HG03064 (cell line): ENCODE results near the gene SEPTIN10.

Experiments
- ATAC-seq: cut with Tn5 transposase; IDR thresholded peaks from one replicate; pipeline ENCODE4 v1.9.1; 2021; ENCODE audit warnings: low read depth; ENCODE audit not compliant: unreplicated experiment

SEPTIN10 gene

DNA sequence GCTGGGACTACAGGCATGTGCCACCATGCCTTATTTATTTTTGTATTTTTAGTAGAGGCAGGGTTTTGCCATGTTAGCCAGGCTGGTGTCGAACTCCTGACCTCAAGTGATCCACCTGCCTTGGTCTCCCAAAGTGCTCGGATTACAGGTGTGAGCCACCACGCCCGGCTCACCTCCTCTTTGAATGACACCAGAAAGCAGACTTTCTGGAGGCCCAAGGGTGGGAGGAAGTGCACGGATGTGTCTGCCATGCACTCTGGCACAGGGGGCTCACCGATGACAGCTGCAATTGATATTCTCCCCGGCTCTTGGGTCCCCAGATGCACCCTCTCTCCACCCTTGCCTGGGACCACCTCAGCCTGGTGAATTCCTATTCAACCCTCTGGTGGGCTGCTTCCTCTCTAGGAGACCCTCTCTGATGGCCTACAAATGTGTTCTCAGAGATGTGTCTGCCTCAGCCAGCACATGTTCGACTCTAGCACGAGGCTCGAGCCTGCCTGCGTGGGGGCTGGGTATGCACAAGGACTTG lies 87.3 kb downstream of the SEPTIN10 start:
- no peak for ATAC-seq

- ATAC-seq: no peak
These were observed 87.9 kb downstream of the SEPTIN10 start for GRCh38 chr2:109525836-109526235.

GRCh38 chr2:109523536-109524361 lies 90.0 kb downstream of the SEPTIN10 start:
- no peak for ATAC-seq

DNA sequence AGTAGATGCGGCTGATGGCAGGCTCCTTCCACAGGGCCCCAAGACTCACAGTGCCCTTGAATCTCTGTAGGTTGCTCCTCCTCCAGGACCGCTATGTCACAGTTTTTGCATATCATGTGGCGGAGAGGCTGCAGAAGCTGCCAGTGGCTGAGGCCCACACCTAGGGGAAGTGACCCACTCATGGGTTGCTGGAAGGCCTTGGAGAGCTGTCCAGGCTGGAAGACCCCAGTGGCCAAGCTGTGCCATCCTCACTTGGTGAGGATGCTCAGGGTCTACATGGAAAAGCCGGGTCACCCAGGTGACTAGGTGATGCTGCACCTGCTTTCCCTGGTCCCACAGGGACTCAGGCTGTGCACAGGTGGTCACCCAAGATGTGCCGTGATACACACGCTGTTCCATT lies 90.6 kb downstream of the SEPTIN10 start:
- ATAC-seq: no peak

GRCh38 chr2:109522063-109522374 lies 91.7 kb downstream of the SEPTIN10 start:
- no peak for ATAC-seq

DNA sequence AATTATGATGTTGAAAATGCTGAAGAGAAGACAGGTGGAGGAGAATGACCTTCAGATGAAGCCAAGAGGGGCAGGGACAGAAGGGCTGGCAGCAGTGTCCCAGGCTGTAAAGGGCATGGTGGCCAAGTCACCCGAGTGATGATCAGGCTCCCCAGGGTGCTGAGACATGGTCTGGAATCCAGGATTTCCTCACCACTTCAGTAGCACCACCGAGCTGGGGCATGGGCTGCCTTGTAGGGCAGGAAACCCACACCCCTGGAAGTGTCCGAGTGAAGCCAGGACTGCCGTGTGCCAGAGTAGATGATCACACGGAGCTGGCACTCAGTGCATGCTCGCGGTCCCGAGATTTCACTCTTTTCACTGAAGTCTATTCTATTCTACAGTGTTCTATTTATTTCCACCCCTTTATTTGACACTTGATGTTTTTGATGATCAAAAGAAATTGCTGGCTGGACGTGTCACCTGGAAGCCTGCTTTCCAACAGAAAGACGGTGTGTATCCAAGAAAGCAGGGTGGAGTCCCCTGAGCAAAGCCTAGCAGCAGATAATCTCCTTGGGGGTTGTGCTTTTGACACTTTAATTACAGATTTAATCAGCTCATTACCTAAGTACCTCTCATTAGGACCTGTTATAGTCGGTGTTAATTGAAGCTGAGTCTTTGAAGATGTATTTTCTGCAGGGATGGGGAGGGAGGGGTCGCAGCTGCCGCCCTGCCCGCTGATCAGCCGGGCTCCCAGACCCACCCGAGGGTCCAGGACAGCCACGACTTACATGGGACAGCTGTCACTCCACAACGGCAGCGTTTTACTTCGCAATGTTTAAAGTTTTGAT lies 92.3 kb downstream of the SEPTIN10 start:
- no peak for ATAC-seq

DNA sequence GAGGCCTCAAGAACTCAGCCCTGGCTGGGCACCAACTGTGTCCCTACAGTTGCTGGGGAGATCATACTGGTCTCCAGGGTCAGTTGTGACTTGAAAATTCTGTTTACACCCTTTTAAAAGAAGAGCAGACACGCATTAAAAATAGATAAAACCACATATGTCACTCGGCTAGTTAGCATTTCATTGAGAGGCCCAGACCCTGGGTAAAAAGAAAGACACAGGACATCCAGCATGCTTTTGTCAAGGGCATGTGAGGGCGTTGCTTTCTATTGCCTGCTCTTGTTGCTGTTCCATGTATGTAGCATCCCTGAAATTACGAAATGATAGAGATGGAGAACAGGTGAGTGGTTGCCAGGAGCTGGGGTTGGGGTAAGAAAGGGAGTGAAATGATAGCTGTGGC lies 94.3 kb downstream of the SEPTIN10 start:
- ATAC-seq: no peak

DNA sequence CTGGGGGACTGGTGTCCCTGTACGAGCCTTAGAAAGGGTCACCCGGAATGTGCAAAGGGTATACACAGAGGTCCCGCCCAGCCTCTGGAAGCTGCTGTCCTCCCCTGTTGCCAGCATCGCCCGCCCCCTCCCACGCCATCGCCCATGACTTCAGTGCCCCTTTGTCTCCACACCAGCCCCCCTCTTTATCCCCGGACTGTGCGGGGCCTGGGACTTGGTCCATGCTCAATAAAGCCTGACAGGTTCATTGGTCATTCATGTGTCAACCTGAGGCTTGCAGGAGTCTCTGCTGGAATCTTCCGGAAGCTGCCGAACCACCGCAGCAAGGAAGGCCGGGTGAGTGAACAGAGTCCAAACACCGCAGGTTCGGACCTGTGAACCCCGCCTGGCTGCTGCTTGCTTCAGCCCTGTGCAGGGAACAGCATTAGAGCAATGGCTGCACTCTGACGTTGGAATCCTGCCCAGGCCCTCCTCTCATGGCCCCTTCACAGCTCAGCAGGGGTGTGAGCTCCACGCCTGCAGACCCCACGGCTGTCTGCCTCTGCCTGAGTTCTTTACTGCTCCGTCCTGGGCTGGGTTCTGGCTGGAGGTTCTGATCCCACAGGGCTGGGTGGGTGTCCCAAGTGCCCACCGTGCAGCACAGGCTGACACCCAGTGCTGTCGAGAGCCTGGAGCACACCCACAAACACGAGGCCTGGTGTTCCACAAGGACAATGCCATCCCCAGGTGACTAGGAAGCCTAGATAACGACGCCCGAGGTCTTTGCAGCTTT lies 96.5 kb downstream of the SEPTIN10 start:
- ATAC-seq: no peak

GRCh38 chr2:109516445-109517117 lies 97.2 kb downstream of the SEPTIN10 start:
- ATAC-seq: no peak

DNA sequence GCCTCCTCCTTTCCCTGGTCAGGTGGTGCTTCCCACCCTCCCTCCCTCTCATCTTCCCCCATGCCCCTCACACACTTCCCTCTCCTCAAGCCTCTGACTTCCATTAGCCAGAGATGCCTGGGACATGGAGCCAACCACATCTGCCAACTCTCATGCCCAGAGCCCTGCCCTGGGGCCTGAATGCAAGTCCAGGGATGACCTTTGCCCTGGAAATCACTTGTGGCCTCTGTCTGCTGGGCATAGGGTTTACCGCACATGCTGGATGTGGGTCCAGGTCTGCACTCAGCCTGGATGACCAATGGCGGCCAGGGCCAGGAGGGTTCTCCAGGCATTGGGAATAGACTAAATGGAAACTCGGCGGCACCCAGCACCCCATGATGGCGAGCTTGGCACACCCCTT lies 98.9 kb downstream of the SEPTIN10 start:
- ATAC-seq: no peak

DNA sequence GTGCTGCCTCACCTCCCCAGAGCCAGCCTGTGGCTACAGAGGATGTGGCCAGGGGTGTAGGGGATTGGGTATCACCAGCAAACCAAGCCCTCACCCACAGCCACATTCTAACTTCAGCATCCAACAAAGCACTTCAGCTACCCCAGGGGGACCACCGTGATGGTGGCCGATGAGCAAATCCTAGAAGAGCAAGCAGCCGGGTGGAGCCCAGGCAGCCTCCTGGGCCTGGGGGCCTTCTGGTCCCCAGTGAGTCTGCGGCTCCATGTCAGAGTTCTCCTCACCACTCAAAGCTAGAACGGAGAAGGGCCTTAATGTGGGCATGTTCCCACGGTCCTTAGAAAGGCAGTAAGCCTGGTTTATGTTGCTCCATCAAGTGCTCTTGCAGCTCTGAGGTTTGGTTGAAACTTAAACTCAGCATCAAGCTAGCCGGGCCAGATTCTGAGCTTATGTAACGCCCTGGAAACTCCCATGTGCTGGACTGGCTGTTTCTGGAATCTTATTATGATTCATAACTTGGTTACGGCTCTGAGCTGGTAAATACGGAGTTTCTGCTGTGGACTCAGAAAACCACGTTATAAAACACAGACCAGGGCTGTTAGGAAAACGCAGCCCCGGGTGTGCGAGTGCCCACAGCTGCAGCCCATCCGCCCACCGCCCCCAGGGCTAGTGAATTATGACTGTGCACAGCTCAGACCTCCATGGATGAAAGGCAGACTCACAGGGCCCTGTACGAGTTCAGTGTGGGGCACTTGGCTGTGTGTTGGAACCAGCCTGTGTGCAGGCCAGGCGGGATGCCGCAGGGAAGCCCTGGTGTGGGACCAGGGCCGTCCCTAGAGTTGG lies 99.8 kb downstream of the SEPTIN10 start:
- ATAC-seq: peak; percentile 63

- no peak for ATAC-seq
These were observed 100.5 kb downstream of the SEPTIN10 start for GRCh38 chr2:109513230-109513629.

DNA sequence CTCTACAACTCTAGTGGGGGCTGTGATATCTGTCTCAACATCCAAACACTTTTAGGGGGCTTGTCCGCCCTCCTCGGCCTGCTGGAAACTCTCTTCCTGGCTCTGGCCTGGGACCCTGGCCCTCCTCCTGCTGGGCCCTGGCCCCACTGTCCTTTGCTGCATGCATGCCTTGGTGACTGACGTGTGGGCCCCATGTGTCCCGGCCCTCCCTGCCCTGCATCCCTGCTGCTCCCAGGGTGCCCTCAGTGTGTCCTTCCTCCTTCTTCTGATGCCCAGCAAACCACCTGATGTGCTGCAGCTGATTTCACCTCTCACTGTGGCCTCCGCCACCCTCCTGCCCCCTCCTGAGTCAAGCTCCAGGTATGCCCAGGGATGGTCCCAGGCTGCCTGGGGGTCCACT lies 101.7 kb downstream of the SEPTIN10 start:
- no peak for ATAC-seq

GRCh38 chr2:109511168-109511567 lies 102.6 kb downstream of the SEPTIN10 start:
- ATAC-seq: no peak

GRCh38 chr2:109510136-109511028 lies 103.4 kb downstream of the SEPTIN10 start:
- no peak for ATAC-seq

DNA sequence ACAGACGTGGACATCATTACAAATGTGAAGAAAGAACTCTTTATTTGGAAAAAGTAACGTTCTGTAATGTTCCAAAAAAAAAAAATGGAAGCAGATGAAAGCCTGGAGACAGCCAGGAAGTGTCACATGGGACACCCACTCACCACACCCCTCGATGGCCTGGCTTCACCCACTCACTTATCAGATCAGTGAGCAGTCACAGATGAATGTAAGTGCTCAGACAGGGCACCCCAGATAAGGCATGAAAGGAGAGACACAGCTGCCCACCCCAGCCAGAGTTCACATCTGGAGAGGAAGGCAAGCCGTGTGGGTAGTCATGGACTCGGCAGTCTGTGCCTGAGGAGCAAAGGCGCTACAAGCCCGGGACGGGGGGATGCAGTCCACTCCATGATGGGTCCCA lies 105.2 kb downstream of the SEPTIN10 start:
- no peak for ATAC-seq

- no peak for ATAC-seq
These were observed 105.9 kb downstream of the SEPTIN10 start for GRCh38 chr2:109507828-109508227.

DNA sequence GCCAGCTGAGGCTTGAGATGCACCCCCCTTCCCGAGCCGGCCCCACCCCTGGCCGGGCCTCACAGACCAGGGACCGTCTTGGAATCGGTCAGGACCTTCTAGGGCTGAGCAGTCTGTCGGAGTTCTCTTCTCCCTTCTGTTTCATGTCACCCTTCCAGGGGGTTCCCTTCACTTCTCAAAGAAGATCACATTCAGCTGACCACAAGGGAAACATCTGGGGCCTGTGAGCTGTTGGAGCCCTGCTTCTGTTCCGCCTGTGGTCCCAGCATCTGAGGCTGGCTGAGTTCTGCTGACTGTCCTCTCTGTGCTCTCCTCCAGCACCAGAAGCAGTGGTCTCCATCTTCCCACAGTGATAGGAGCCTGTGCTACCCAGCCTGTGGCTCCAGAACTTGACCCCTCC lies 106.5 kb downstream of the SEPTIN10 start:
- no peak for ATAC-seq

DNA sequence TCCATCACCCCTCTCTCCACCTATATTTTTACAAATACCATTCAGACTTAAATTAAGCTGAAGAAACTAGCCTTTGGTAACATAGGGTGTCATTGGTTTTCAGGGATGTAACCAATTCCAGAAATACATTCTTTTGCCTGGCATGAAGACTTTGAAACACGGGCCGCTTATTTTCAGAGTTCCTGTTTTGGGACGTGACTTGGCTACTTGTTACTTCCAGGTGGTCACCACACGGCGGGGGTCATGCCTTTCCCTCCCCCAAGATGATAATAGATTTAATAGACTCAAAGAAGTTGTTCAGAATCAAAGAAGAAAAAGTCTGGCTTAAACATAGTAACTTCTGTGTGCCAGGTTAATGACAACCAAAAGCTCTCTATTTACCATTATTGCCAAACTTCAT lies 110.6 kb downstream of the SEPTIN10 start:
- no peak for ATAC-seq
